AG08396 (cell line): ENCODE results near the gene RNF123.

ENCODE experiments used
- DNase-seq: peaks from one replicate; pipeline ENCODE4 v3.0.0; 2012; ENCODE audit warnings: low spot score, mixed read lengths

Gene RNF123

GRCh38 chr3:49658711-49659110 lies 30.6 kb upstream of the RNF123 start:
- no peak for DNase-seq

- no peak for DNase-seq
Observed at GRCh38 chr3:49659756-49660155, 29.6 kb upstream of the RNF123 start.

- no peak for DNase-seq
Observed at GRCh38 chr3:49661281-49661680, 28.1 kb upstream of the RNF123 start.

GRCh38 chr3:49662021-49662420 lies 27.3 kb upstream of the RNF123 start:
- no peak for DNase-seq

DNA sequence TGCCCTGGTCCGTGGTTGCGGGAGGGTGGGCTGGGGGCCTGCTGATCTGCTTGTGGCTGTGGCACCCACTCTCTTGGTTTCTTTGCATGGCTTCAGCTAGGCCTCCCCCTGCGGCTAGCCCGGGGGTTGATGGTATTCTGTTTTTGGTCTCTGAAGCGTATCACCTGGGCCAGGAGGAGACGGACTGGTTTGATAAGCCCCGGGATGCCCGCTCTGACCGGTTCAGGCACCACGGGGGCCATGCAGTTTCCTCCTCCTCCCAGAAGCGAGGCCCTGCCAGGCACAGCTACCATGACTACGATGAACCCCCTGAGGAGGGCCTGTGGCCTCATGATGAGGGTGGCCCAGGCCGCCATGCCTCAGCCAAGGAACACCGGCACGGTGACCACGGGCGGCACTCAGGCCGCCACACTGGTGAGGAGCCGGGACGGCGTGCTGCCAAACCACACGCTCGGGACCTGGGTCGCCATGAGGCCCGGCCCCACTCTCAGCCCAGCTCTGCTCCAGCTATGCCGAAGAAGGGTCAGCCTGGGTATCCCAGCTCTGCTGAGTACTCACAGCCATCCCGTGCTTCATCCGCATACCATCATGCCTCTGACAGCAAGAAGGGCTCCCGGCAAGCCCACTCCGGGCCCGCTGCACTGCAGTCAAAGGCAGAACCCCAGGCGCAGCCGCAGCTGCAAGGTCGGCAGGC lies 26.5 kb upstream of the RNF123 start:
- no peak for DNase-seq

- no peak for DNase-seq
Observed at GRCh38 chr3:49663831-49664230, 25.5 kb upstream of the RNF123 start.

DNA sequence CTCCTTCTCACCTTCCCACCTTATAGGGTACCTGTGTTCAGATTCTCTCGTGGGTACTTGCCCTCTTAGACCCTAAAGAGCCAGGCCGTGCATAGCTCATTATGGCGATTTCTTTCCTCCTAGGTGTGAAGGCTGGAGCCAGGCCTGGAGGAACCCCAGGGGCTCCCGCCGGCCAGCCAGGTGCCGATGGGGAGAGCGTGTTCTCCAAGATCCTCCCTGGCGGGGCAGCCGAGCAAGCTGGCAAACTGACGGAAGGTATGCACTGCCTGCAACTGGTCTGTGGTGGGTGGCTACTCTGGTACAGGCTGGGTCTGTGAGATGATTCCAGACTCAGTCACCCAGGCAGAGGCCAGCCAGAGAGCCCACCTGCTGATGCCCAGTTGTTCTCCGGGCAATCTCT lies 25.1 kb upstream of the RNF123 start:
- no peak for DNase-seq

DNA sequence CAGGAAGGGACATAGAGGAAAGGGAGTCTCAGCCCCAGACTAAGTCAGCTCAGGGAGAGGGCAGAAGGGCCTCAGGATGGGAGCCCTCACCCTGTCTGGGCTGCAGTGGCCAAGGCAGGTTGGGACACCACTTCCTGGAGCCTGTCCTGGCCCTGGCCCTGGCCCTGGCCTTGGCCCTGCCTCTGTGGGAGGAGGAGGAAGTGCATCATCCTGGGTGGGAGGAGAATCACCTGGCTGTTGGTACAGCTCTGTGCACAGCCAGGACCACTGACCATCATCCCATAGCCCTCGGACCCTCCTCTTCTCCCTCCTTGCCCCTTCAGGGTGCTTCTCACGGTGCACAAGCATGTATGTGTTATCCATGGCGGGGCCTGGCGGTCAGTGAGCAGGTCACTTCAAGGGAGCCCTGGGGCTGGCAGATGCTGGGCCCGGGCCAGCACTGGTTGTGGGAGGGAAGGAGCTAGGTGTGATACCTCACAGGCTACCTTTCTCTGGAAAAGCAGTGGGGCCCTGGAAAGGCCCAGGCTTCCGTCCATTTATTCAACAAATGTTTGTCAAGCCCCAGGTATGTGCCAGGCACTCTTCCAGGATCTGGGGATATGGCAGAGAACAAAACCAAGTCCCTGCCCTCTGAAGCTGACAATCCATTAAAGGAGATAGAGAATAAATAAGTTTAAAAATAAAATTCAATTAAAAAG lies 23.4 kb upstream of the RNF123 start:
- no peak for DNase-seq

DNA sequence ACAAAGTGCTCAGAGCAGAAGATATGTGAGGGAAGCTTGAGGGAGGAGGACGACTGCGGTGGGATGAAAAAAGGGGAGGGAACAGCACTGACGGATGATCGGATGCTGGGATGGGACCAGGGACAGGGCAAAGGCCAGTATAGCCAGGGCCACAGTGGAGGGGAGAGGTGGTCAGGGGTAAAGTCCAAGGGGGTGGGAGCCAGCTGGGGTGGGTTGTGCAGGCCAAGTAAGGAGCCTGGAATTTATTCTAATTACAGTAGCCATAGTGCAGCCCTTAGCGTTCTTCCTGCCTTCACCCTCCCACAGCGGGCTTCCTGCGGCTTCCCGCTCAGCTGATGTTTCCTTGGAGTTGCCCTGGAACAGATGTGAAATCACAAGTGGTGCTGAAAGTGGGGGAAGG lies 22.8 kb upstream of the RNF123 start:
- DNase-seq: no peak

GRCh38 chr3:49667701-49668413 lies 21.5 kb upstream of the RNF123 start:
- DNase-seq: no peak

DNA sequence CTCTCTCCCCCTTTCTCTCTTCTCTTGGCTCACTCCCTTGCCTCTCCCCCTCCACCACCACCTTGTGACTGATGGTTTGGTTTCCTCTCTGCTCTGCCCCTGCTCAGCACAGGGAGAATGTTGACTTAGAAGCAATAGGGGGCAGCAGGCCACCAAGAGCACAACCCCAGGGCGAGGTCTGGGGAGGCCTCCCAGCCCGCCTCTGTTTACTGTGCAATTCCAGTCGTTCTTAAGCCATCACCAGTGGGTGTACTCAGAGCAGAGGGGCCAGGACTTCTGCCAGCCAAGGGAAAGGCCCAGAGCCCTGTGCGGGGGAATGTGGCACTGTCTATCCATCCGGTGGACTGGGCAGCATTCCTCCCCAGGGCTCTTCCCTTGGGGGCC lies 21.0 kb upstream of the RNF123 start:
- DNase-seq: peak; percentile 29

DNA sequence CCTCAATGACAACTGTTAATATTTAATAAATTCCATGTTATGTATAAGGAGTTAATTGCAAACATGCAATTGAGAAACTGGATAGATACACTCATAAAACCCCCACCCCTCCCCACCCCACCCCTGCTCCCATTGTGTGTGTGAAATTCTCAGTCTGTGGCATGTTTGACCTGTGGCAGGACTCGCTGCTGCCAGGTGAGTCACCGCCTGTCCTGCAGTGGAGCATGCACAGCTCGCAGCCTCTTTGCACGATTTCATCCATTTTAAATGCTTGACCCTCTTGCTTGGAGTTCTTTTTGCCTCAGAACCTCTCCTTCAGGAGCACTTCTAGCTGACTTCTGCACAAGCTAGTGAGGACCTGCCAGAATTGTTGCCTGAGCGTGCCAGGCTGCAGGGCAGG lies 20.5 kb upstream of the RNF123 start:
- no peak for DNase-seq

DNA sequence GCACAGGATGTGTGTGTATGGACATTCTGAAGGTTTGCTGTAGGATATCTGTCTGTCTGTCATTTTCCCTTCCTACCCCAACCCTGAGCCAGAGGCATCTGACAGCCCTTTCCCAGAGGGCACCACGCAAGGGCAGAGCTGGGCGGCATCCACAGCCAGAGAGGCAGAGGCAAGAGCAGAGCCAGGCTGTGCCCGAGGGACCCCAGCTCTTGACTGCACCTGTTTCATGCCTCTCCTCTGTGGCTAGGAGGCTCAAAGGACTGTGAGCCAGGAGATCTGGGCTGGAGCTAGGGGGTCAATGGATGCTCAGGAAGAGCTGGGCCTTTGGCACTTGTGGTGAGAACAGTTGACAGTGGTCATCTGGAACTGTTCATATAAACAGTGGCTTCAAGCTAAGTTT lies 20.0 kb upstream of the RNF123 start:
- no peak for DNase-seq

GRCh38 chr3:49670940-49671290 lies 18.4 kb upstream of the RNF123 start:
- DNase-seq: no peak

DNA sequence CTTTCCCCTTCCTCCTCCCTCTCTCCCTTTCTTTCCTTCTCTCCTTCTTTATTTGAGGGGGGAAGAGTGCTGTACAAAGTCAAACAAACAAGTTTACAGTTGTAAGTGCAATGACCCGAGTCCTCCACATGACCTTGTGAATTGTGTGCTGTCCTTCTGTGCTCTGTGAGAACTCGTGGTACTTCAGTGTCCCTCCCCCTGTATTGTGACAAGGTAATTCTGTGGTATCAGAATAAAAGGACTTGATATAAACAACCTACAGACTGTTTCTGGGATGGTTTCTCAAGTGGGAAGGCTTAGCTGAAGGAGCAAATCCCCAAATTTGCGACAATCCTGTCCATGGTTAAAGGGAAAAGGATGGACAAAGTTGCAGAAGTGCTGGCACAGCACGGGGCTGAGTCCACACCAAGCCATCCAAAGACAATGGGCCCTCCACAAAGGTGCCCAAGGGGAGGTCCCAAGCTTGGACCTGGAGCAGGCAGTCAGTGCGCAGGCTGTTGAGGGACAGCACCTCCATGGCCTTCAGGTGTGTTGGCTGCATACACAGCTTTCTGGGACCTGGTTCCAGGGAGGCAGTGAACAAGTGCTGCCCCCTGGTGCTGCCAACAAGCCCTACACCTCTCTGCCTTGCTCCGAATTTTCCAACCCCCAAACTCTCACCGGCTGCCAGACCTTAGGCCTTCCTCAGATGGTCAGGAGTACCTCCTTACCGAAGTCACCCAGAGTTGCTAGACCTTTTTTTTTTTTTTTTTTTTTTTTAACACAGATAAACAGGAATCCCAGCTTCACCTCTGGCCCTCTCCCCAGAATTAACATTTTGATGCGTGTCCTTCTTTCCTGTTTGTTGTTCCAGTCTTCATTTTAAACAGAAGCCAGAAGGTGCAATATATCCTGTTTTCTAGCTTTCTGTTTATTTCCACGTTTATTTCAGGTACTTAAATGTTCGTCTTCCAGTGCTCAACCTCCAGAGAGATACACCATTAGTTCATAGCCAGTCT lies 17.8 kb upstream of the RNF123 start:
- DNase-seq: peak; percentile 81

- no peak for DNase-seq
Observed at GRCh38 chr3:49673121-49673714, 16.1 kb upstream of the RNF123 start.

DNA sequence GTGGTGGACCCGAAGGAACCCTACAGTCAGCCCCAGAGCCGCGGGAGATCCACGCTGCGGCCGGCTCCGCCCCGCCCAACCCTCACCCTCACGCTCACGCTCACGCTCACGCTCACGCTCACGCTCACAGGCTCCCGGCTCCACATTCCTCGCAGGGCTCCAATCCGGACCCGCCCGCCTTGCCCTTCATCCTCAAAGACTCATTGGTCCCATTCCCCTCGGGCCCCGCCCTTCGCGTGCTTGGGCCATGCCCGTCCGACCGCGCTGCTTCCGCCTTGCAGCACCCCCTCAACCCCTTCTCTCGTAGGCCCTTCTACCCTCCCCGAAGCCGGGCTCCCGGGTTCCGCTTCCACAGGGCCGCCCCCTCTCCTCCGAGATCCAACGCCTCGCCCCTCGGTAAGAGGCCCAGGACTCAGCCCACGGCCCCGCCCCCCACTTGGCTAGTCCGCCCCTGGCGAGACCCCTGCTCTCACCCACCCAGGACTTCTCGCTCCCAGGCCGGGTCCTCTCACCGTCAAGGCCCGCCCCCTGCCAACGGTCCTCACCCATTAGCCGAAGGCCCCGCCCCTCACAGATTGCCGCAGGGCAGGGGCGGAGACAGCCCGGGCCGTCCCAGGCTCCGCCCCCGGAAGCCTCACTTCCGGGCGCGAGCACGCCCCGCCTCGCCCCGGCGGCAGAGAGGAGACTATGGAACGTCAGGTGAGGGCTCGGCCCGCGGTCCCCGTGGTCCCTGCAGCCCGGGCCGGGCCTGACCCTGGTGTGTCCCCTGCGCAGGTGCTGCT lies 15.5 kb upstream of the RNF123 start, which contains the start of gene APEH:
Gene APEH (plus strand): TSS at position 637 of the 782 bp plus-strand sequence. CDS start 51 bp downstream, at position 688.
- DNase-seq: peak; percentile 99

GRCh38 chr3:49674497-49674983 lies 14.8 kb upstream of the RNF123 start:
- DNase-seq: no peak

DNA sequence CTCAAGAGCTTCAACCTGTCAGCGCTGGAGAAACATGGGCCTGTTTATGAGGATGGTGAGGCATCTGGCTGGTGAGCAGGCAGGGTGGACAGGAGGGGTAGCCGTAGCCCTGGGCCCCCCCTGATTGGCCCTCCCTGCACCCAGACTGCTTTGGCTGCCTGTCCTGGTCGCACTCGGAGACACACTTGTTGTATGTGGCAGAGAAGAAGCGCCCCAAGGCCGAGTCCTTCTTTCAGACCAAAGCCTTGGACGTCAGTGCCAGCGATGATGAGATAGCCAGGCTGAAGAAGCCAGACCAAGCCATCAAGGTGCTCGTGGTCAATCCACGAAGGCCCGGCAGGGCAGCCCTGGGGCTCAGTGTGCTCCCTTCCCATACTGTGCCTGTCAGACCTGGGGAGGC lies 13.4 kb upstream of the RNF123 start:
- no peak for DNase-seq

- no peak for DNase-seq
Observed at GRCh38 chr3:49680493-49681231, 8.7 kb upstream of the RNF123 start.
